Fibroblast of mammary gland (primary cell): ENCODE measurements around the gene ARFGEF2.

Experiments
- DNase-seq: peaks from one replicate; pipeline ENCODE4 v3.0.0-alpha.2; 2010; ENCODE audit warnings: low read depth
- H3K4me3 ChIP-seq: 2 replicates; pipeline ENCODE4 v1.5.1; 2011; ENCODE audit warnings: low read depth, mild to moderate bottlenecking, low read length, moderate library complexity; ENCODE audit not compliant: control insufficient read depth
- TF ChIP-seq, protein P1 (sequence below): conservative IDR thresholded peaks from 2 replicates; pipeline ENCODE4 v1.5.1; 2011; ENCODE audit warnings: low read depth, low read length, inconsistent platforms; ENCODE audit not compliant: control insufficient read depth, insufficient read depth

The ARFGEF2 gene

DNA sequence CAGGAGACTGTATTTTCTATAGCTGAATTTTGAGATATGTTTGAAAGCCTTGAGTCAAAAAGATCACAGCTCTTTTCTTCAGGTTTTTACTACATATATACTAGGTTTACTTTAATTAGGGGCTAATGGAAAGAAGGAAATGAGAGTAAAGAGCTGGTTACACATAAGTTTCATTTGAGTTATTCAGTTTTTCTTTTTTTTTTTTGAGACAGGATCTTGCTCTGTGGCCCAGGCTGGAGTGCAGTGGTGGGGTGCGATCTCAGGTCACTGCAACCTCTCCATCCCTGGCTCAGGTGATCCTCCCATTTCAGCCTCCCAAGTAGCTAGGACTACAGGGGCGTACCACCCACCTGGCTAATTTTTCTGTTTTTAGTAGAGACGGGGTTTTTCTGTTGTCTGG is 4.8 kb downstream of the ARFGEF2 start:
- no peak overlapping the region for H3K4me3 ChIP-seq
- no peak for DNase-seq
- TF ChIP-seq, protein P1, sequence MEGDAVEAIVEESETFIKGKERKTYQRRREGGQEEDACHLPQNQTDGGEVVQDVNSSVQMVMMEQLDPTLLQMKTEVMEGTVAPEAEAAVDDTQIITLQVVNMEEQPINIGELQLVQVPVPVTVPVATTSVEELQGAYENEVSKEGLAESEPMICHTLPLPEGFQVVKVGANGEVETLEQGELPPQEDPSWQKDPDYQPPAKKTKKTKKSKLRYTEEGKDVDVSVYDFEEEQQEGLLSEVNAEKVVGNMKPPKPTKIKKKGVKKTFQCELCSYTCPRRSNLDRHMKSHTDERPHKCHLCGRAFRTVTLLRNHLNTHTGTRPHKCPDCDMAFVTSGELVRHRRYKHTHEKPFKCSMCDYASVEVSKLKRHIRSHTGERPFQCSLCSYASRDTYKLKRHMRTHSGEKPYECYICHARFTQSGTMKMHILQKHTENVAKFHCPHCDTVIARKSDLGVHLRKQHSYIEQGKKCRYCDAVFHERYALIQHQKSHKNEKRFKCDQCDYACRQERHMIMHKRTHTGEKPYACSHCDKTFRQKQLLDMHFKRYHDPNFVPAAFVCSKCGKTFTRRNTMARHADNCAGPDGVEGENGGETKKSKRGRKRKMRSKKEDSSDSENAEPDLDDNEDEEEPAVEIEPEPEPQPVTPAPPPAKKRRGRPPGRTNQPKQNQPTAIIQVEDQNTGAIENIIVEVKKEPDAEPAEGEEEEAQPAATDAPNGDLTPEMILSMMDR: no peak

DNA sequence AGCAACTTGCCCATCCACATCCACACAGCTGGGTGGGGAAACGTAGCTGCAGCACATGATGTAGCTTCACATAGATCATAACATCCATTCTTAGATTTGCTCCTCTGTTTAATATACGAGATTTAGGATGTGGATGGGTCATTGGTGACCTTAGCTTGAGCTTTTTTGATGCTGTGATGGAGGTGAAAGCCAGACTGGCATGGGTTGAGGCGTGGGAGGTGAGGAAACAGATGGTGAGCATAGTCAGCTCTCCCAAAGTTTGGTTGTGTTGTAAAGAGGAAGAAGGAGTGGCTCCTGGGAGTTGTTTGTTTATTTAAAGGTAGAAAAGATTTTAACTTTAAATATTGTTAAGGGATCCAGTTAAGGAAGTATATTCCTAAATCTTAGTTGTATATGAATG is 5.3 kb downstream of the ARFGEF2 start:
- DNase-seq: no peak
- TF ChIP-seq, protein P1: no peak
- no peak overlapping the region for H3K4me3 ChIP-seq

DNA sequence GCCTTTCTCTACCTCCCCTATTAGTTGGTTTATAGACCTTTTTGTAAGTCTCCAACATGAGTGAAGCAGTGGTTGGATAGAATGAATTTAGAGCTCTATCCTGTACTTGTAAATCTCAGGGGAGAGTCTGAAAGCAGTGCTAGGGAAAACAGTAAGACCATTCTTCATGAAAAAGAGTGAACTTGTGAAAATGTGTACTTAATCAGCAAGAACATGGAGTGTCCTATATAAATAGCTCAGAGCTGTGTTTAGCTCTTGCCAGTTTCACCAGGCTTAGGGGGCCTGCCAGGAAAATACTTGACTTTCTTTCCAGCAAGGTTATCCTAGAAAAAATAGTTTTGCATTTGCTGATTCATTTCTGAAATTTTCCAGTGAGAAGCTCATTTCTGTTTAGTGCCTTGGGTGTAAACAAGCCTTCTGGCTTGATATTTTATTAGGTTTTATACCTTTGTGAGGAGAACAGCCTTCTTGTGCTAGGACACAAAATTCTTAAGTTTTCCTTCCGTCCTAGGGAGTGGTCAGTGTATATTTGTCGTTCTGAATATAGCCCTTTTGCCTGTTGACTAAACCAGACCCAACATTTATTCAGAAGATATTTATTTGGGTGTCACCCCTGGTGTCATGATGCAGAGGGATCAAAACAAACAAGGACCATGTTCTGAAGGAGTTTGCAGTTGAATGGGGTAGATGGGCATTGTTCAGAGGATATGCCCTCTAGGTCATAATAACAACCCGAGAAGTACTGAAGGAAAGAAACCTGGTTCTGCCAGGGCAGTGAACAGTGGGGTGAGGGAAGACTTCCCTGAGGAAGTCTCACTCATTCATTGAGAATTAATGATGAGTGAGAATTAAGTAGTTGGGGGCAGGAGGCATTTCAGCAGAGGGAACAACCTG is 7.6 kb downstream of the ARFGEF2 start:
- H3K4me3 ChIP-seq: no peak overlapping the region

DNA sequence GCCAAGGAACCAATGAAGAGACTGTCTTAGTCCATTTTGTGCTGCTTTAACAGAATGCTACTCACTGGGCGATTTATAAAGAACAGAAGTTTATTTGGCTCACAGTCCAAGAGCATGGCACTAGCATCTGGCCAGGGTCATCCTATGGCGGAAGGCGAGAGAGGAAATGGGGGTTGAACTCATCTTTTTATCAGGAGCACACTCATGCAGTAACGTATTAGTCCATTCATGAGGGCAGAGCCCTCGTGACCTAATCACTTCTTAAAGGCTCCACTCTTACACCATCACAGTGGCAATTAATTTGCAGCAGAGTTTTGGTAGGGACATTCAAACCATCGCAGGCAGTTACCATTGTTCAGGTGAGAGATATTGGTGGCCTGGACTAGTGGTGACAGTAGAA is 8.5 kb downstream of the ARFGEF2 start:
- TF ChIP-seq, protein P1: no peak
- DNase-seq: no peak
- H3K4me3 ChIP-seq: no peak overlapping the region

More for the DNA sequence above, 7.6 kb downstream of the ARFGEF2 start:
- no peak for DNase-seq
- TF ChIP-seq, protein P1: no peak

DNA sequence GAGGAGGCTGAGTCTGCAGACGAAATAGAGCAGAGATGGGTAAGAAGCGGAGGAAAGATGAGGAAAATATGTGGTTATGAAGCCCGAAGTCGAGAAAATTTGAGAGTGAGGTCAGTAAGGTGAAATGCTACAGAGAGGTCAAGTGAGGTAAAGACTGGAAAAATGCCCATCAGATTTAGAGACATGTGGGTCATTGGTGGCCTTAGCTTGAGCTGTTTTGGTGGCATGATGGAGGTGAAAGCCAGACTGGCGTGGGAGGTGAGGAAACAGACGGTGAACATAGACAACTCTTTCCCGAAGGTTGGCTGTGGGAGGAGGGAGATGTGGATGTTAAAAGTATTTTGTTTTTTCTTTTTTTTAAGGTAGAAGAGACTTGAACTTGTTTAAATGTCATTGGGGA is 9.4 kb downstream of the ARFGEF2 start:
- TF ChIP-seq, protein P1: no peak
- no peak for DNase-seq
- H3K4me3 ChIP-seq: no peak overlapping the region

DNA sequence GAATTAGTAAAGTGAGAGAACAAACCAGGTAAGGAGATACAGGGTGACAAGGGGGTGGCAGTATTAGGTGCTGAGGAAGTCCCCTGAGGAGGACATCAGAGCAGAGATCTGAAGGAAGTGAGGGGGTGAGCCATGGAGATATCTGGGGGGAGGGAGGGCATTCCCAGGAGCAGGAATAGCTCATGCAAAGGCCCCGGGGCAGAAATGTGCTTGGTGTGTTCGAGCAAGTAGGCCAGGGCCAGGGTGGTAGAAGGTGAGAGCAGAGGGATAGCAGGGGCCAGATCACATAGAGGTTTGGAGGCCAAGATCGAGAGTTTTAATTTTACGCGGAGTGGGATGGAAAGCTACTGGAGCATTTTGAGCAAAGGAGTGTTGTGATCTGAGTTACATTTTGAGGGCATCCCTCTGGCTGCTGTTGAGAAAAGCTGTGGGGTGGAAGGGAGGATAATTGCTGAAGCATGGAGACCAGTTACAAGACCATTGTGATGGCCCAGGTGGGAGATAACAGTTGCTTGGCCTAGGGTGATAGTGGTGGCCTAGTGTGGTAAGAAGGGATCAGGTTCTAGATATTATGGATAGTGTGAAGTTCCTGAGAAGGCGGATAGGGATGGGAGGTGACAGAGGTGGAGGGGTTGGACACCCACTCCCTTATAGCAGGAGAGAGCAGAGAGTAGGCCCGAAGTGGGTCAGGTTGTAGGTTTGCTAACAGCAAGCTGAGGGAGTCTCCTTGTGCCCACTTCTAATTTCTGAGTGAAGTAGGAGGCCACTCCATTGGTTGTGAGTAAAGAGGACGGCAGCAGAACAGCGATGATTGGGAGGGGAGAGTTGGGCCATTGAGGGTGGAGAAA is 10.2 kb downstream of the ARFGEF2 start:
- no peak for DNase-seq
- TF ChIP-seq, protein P1: no peak
- no peak overlapping the region for H3K4me3 ChIP-seq
